GM12892 (cell line): ENCODE measurements around the gene TEKT3.

ENCODE experiments used
- POLR2A ChIP-seq: IDR thresholded peaks from 2 replicates; pipeline ENCODE4 v1.6.1; 2011; ENCODE audit warnings: low read depth, low read length, control low read depth
- POLR2AphosphoS5 ChIP-seq: IDR thresholded peaks from 2 replicates; pipeline ENCODE4 v1.6.1; 2011; ENCODE audit warnings: low read depth, low read length, control low read depth

DNA sequence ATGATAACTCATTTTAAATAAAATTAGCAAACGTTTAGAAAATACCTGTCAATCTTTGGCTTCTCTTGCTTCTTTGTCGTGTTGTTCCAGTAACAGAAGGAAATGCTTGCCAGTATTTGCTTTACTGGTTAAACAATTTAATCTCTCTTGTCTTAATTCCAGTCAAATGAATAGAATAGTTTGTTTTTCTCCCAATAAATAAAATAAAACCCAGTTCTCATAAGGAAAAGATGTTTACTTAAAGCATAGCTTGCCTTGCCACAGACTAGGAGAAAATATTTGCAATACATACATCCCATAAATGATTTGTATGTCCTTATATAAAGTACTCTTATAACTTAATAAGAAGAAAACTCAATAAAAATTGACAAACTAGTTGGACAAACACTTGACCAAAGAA, 43.9 kb upstream of the TEKT3 start:
- TF ChIP-seq POLR2A (no peak), POLR2AphosphoS5 (no peak)
